ENCODE data around the gene PHKA2. TPM values are rescaled to one million over a fixed set of nuclear protein-coding genes. Genes with fewer than 3 reads are reported as not detected.

Gene PHKA2
- total and polyA plus RNA-seq, 7 donors = 4.2 to 22.7 (median 11.1) TPM

DNA sequence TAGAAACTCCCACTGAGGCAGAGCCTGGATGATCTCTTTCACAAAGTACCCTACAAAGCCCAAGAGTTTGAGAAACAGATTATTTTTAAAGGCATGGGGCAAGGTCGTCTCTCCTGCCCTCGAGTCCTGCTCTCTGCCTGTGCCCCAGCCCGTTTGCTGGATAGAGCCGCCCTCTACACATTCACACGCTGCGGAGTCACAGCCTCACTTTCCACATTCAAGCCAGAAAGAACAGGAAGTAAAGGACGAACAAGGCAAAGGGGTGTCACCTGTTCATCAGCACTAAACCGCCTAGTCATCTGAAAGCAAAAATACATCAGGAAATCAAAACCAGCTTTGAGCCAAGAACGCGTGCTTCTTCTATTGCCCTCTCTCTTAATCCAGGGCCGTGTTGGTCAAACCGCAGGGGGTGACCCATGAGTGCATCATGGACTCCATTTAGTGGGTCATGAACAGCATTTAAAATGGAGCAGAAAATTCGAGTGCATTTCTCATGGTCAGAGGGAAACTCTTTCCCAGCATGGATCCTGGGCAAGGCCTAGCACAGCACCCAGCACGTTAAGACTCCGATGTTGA lies 83.4 kb downstream of the PHKA2 start:
- no peaks in the 10 kb centered on the region for H3K27me3 ChIP-seq
- no peak for DNase-seq
- no peak overlapping the region for H3K4me3 ChIP-seq
- intact Hi-C loops (cut with DNase I) = no loop called here
- no peaks in the 10 kb centered on the region for H3K36me3 ChIP-seq
- WGBS, 2 donors = 87 to 90% methylated on average over 15 of the region's 15 CpGs
- no peak overlapping the region for H3K27ac ChIP-seq
- TF ChIP-seq CTCF (IDR thresholded peaks at IDR 0.05) (no peak), POLR2AphosphoS5 (IDR thresholded peaks at IDR 0.05) (no peak), POLR2A (IDR thresholded peaks at IDR 0.05) (no peak), EP300 (IDR thresholded peaks at IDR 0.05) (no peak)
- no peaks in the 10 kb centered on the region for H3K9me3 ChIP-seq
- H3K4me1 ChIP-seq = peaks cover 0 to 9% (median 7%) of the 10 kb centered on the region in 4 donors

DNA sequence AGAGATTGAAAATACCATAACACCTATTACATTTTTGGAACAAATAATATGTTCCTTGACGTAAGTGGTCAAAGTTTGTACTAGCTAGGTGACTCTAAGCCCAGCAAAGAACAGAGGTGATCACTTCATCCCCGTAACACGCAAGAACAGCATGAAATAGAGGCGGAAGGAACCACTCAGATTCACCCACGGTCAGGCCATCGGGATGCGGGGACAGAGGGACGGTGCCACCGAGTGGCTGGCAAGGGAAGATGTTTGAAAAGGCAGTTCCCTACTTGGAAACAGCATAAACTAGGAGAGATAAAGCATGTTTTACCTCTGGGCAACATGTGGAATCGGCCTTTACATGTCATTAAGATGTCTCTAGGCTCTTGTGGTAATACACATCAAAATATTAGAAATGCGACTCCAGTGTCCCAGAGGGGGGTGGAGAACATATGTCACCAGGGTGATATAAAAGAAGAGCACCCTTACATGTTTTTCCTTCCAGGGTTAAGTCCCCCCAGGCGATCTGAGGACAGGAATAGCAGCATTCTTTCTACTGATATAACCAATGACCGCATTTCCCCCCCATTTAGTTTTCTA lies 84.0 kb downstream of the PHKA2 start:
- Histone ChIP-seq H3K36me3 (no peaks in the 10 kb centered on the region), H3K27me3 (no peaks in the 10 kb centered on the region), H3K4me3 (no peak overlapping the region), H3K9me3 (no peaks in the 10 kb centered on the region), H3K27ac (no peak overlapping the region), H3K4me1 (peaks cover 0 to 14% (median 9%) of the 10 kb centered on the region in 4 donors)
- no peak for DNase-seq
- TF ChIP-seq POLR2AphosphoS5 (IDR thresholded peaks at IDR 0.05) = no peak
- TF ChIP-seq POLR2A (IDR thresholded peaks at IDR 0.05) = no peak
- TF ChIP-seq EP300 (IDR thresholded peaks at IDR 0.05) = no peak
- 84 to 85% methylated on average over 13 of the region's 13 CpGs for whole genome bisulfite sequencing, 2 donors
- intact Hi-C loops (cut with DNase I) = no loop called here

GRCh38 chrX:18898492-18898891 lies 85.4 kb downstream of the PHKA2 start:
- DNase-seq = no peak
- 80 to 92% methylated on average over 6 of the region's 6 CpGs for WGBS, 2 donors
- intact Hi-C loops (cut with DNase I) = no loop called here
- Histone ChIP-seq H3K36me3 (no peaks in the 10 kb centered on the region), H3K9me3 (no peaks in the 10 kb centered on the region), H3K4me3 (no peak overlapping the region), H3K4me1 (peaks cover 0 to 14% (median 9%) of the 10 kb centered on the region in 4 donors), H3K27ac (no peak overlapping the region), H3K27me3 (no peaks in the 10 kb centered on the region)
- no peak for TF ChIP-seq POLR2A (IDR thresholded peaks at IDR 0.05)
- no peak for TF ChIP-seq CTCF (IDR thresholded peaks at IDR 0.05)
- no peak for TF ChIP-seq POLR2AphosphoS5 (IDR thresholded peaks at IDR 0.05)
- TF ChIP-seq EP300 (IDR thresholded peaks at IDR 0.05) = no peak

DNA sequence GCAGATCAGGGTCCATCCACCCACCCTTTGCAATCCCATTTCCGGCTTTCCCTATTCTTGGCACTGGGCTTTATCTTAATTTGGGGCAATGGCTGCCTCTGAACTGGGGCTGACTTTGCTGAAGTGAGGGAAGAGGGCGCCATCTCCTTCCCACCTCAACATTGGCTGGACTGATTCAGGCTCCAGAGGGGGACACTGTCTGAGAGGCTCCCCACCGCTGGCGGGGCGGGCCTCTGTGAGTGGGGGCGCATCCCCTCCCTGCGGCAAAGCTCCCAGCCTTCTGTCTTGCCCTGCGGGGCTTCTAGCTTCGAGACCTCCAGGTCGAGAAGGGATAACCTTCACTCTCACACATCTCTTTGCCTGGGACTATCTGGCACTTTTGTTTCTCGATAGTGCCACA lies 85.8 kb downstream of the PHKA2 start:
- intact Hi-C loops (cut with DNase I) = no loop called here
- TF ChIP-seq EP300 (IDR thresholded peaks at IDR 0.05) (no peak), POLR2AphosphoS5 (IDR thresholded peaks at IDR 0.05) (no peak), CTCF (IDR thresholded peaks at IDR 0.05) (no peak), POLR2A (IDR thresholded peaks at IDR 0.05) (no peak)
- no peak for DNase-seq
- Histone ChIP-seq H3K27me3 (no peaks in the 10 kb centered on the region), H3K4me3 (no peak overlapping the region), H3K9me3 (no peaks in the 10 kb centered on the region), H3K4me1 (peaks cover 0 to 14% (median 9%) of the 10 kb centered on the region in 4 donors), H3K36me3 (no peaks in the 10 kb centered on the region), H3K27ac (no peak overlapping the region)
- 95 to 96% methylated on average over 11 of the region's 11 CpGs for WGBS, 2 donors

DNA sequence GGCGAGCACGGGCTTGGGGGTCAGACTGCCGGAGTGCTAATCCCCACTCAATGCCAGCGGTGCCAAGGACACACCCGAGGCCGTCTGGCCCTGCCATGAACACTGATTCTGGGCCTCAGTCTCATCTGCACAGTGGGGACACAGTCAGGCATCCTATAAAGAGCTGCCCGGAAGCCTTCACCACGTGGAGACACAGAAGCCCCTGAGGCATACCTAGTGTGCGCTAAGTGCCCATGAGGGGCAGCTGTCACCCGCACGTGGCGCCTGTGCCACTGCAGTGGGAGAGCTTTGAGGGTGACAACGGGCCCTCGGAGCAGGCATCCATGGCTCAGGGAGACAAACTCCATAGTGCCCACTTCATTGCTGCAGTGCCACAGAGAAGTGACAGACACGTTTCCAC lies 86.3 kb downstream of the PHKA2 start:
- H3K36me3 ChIP-seq = no peaks in the 10 kb centered on the region
- no peak overlapping the region for H3K4me3 ChIP-seq
- peaks cover 0 to 14% (median 9%) of the 10 kb centered on the region in 4 donors for H3K4me1 ChIP-seq
- no peak overlapping the region for H3K27ac ChIP-seq
- no peak for DNase-seq
- TF ChIP-seq CTCF (IDR thresholded peaks at IDR 0.05) (no peak), POLR2A (IDR thresholded peaks at IDR 0.05) (no peak), POLR2AphosphoS5 (IDR thresholded peaks at IDR 0.05) (no peak), EP300 (IDR thresholded peaks at IDR 0.05) (no peak)
- no peaks in the 10 kb centered on the region for H3K27me3 ChIP-seq
- 94 to 96% methylated on average over 15 of the region's 15 CpGs for WGBS, 2 donors
- intact Hi-C loops (cut with DNase I) = loop anchor here (2.0 kb wide), 1 partner anchor 507 kb away; no protein-coding TSS in a partner anchor
- H3K9me3 ChIP-seq = no peaks in the 10 kb centered on the region

All from sigmoid colon (tissue), 7 donors.